Measurements from ENCODE around the gene VPS37D.

The VPS37D gene

DNA sequence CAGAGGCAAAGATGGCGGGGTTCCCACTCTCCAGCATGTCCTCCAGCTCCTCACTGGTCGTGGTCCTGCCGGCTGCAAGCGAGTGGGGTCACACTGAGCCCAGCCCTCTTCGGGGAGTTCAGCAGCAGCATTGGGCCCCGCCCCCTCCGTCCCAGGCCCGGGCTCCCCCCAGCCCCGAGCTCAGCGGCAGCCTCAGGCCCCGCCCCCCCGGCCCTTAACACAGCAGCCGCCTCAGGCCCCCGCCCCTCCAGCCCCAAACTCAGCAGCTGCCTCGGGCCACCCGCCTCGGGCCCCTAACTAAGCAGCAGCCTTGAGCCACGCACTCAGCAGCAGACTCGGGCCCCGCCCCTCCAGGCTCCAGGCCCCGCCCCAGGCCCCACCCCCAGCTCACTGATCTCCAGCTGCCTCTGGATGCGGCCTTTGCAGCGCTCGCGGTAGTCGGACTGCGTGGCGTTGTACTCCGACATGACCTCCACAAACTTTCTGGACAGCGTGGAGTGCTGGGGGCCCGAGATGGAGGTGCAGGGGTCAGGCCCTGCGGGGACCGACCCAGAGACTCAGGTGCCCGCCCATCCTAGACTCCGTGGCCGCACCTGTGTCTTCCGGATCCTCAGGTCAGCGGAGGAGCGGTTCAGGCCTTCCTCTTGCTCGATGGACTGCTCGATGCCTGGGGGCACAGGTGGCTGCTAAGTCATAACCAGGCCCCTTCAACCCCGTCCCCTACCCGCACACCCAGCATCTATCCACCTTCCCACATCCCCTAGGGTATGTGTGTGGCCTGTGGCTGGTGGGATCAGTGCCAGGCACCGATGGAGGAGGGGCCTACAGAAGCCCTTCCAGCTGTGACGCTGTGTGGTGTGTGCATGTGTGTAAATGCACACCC lies 36.4 kb downstream of the VPS37D start:
- no peak overlapping the region for H3K27ac ChIP-seq
- TF ChIP-seq, protein P1, sequence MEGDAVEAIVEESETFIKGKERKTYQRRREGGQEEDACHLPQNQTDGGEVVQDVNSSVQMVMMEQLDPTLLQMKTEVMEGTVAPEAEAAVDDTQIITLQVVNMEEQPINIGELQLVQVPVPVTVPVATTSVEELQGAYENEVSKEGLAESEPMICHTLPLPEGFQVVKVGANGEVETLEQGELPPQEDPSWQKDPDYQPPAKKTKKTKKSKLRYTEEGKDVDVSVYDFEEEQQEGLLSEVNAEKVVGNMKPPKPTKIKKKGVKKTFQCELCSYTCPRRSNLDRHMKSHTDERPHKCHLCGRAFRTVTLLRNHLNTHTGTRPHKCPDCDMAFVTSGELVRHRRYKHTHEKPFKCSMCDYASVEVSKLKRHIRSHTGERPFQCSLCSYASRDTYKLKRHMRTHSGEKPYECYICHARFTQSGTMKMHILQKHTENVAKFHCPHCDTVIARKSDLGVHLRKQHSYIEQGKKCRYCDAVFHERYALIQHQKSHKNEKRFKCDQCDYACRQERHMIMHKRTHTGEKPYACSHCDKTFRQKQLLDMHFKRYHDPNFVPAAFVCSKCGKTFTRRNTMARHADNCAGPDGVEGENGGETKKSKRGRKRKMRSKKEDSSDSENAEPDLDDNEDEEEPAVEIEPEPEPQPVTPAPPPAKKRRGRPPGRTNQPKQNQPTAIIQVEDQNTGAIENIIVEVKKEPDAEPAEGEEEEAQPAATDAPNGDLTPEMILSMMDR (conservative IDR thresholded peaks at IDR 0.05) = no peak

DNA sequence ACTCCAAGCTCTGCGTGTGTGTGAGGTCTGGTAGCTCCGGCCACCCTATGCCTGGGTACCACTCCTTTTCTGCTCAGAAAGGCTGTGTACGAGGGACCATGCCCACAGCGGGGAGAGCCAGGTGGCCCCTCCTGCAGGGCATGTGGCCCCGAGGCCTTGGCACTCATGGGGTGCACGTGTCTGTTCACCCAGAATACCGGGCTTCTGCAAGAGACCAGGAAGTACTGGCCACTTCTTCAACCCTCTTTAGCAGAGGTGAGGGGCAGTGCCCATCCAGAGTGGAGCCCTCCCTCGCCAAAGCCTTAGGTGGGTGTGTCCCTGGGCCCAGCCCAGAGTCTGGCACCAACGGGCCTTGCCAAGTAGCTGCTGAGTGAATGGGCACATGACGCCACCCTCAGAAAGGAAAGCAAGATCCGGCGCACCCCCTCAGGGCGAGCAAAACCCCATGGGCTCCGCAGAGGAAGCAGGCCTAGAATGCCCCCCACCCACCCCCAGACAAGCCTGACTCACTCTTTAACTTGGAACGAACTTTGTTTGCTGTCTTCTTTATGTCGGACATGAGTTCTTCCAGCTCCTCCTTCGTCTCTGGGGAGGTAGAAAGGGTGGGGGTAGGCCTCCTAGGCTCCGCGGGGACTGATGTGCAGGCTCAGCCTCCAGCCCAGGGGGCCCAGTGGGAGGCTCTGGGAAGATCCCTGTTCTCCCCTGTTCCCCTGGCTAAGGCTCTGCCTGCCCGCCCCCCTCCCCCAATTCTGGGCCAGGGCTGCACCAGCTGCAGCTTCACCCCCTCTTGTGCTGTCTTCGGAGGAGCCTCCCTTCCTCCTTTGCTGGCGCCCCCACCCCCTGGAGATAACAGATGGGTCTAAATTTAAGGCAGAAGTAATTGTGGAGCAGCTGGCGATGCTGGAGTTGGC lies 37.3 kb downstream of the VPS37D start:
- TF ChIP-seq, protein P1 (conservative IDR thresholded peaks at IDR 0.05) = no peak
- H3K27ac ChIP-seq = no peak overlapping the region

DNA sequence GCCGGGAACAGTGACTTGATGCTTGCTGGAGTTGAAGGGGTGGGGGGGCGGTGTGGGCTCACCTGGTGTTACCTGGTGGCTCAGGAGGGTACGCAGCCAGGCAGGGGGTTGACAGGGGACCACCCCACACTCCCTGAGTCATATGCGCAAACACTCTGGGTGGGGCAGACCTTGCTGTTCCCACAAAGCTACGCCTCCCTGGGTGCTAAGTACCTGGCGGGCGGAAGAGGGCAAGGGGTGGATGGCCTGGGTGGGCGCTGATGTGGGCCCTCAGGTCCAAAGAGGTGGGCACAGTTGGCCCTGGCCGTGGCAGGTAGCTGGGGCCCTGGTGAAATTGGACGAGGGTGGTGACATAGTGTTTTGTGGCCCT lies 37.9 kb downstream of the VPS37D start:
- TF ChIP-seq, protein P1 (conservative IDR thresholded peaks at IDR 0.05) = no peak
- H3K27ac ChIP-seq = no peak overlapping the region

DNA sequence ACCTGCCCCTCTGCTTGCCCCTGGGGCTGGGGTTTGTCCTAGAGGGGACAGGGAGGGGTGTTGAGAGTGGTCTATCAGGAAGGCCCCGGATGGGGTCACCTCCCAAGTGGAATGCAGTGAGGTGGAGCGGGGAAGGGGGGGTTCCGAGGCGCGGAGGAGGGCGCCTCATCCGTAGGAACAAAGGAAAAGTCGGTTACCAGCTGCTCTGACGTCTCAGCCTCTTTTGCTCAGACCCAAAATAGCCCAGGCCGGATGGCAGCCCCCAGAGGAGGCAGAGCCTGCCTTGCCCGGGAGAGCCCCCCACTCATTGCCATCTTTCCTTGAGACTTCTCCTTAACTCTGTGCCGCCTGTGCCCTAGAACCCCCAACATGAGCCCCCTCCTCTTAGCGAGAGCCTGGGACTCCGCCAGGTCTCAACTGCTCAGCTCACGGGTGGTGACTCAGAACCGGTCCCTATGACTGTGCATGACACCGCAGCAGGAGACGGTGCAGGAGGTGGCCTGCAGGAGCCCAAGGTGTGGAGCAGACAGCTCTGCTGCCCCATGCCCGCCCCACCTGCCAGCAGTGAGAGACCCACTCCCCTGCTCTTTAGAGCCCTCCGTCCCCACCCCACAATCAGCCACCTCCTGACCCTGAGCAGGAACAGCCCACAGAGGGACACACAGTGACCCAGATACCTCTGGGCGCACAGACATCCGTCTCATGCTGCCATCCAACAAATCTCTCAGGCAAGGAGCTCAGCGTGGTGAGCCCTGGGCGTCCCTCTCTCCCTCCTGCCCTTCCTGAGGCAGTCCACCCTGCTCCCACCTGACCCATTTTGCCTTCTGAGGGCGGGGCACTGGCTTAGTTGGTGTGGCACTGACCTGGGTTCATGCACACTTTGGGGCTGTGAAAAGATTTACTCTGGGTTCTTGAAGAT lies 38.8 kb downstream of the VPS37D start:
- no peak overlapping the region for H3K27ac ChIP-seq
- TF ChIP-seq, protein P1 (conservative IDR thresholded peaks at IDR 0.05) = no peak

DNA sequence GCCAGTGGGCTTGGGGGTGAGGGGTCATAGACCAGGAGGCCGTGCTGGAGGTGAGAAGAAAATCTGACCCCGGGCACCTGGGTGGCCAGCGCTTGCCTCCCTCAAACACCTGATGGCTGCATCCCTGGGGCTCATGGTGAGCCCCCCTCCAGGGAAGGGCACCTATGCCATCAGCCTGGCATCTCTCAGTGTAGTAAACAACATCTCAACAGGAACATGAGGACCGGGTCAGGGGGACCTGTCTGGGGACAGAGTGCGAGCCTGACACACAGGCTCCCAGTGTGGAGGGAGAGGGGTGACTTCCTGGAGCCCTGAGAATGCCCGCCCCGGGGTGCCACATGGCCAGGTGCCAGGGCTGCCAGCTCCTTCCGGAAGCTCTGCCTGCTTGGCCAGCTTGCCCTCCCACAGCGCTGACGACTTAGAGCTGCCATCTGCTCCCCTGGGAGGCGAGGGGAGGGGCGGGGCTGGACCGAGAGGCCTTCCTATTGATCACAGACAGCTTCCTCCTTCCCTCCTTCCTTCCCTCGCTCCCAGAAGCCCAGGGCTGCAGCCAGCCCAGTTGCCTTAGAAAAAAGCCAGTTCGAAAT lies 39.5 kb downstream of the VPS37D start:
- TF ChIP-seq, protein P1 (conservative IDR thresholded peaks at IDR 0.05) = no peak
- no peak overlapping the region for H3K27ac ChIP-seq

DNA sequence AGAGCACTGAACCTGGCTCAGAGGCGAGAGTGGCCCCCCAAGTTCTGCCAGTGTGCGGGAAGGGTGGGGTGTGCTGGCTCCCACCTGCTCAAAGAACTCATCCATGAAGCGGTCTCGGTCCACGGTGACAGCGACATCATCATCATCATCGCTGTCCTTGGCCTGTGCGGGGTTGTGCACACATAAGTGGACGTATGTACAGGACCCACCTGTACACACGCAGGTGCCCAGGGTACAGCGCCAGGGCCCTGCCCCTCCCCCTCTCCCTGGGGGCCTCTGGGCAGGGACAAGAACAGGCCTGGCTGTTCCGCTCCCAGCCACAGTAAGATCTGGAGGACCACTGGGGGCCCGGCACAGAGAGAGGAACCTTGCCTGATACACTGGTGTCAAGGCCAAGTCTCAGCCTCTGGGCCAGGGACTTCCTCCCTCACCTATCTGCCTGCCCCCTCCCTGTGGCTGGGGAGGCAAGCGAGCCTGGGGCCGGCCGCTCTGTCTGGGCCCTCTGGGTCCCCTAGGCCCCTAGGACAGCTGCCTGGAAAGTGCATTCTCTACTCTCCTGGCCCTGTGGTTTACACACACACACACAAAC lies 41.4 kb downstream of the VPS37D start:
- no peak overlapping the region for H3K27ac ChIP-seq
- TF ChIP-seq, protein P1 (conservative IDR thresholded peaks at IDR 0.05) = no peak
